Stimulated activated CD4-positive, alpha-beta T cell treated with anti-CD3 and anti-CD28 coated beads, Interleukin-4, amount 100 ng/mL, for 24 hours (primary cell): ENCODE measurements around the gene BTNL8.

Experiments used
- DNase-seq: peaks from one replicate; pipeline ENCODE4 v3.0.0-alpha.2; 2020

Gene BTNL8

GRCh38 chr5:180970336-180970735 is 71.4 kb downstream of the BTNL8 start:
- DNase-seq = no peak

GRCh38 chr5:180970875-180971274 is 71.9 kb downstream of the BTNL8 start:
- DNase-seq = no peak

GRCh38 chr5:180974612-180975315 is 75.8 kb downstream of the BTNL8 start:
- no peak for DNase-seq

GRCh38 chr5:180975338-180975737 is 76.4 kb downstream of the BTNL8 start:
- DNase-seq = no peak

GRCh38 chr5:180976518-180976917 is 77.6 kb downstream of the BTNL8 start:
- DNase-seq = no peak

- no peak for DNase-seq
Measured at GRCh38 chr5:180977852-180978251, 78.9 kb downstream of the BTNL8 start.

- no peak for DNase-seq
Measured at GRCh38 chr5:180982008-180982741, 83.2 kb downstream of the BTNL8 start.

GRCh38 chr5:180988016-180988415 is 89.1 kb downstream of the BTNL8 start:
- no peak for DNase-seq

GRCh38 chr5:180988592-180988991 is 89.6 kb downstream of the BTNL8 start, which contains the start of gene BTNL3:
TSS of gene BTNL3 (plus strand) at chr5:180988846. CDS start at chr5:180989029, 183 bp downstream.
- DNase-seq = no peak

- DNase-seq = no peak
Measured at GRCh38 chr5:180990086-180990881, 91.3 kb downstream of the BTNL8 start.

GRCh38 chr5:180990882-180991242 is 91.9 kb downstream of the BTNL8 start:
- no peak for DNase-seq
